Activated B cell treated with CpG ODN at 0.5 μM for 24 hours (primary cell): ENCODE results near the gene CCNK. TPM values are rescaled to one million over a fixed set of nuclear protein-coding genes. Genes with fewer than 3 reads are reported as not detected.

Experiments used
- ATAC-seq: fragments of 200-7000 bp; cut with Tn5 transposase; one replicate; pipeline ENCODE4 v1.10.0; 2021; ENCODE audit warnings: low read depth, mild to moderate bottlenecking, moderate library complexity
- CTCF ChIA-PET: fragments of 350-600 bp; sonication (Branson Sonifier 250); formaldehyde crosslinking; loops from one replicate; lab custom pipeline; 2021; ENCODE audit warnings: antibody characterized with exemption; lab: Charles Lee
- POLR2A ChIA-PET: fragments of 350-600 bp; sonication (Branson Sonifier 250); formaldehyde crosslinking; loops from one replicate; lab custom pipeline; 2021; ENCODE audit warnings: antibody characterized with exemption; lab: Charles Lee
- DNase-seq: peaks from one replicate; pipeline ENCODE4 v3.0.0; 2022
- H3K27ac Mint-ChIP-seq: one replicate; pipeline ENCODE4 v1.8.0; 2020; ENCODE audit warnings: mixed read lengths
- H3K27me3 Mint-ChIP-seq: one replicate; pipeline ENCODE4 v1.8.0; 2021; ENCODE audit warnings: mixed read lengths
- H3K36me3 Mint-ChIP-seq: one replicate; pipeline ENCODE4 v1.8.0; 2021; ENCODE audit warnings: low read depth, mixed read lengths
- H3K4me1 Mint-ChIP-seq: one replicate; pipeline ENCODE4 v1.8.0; 2021; ENCODE audit warnings: mixed read lengths
- H3K4me3 Mint-ChIP-seq: one replicate; pipeline ENCODE4 v1.8.0; 2020; ENCODE audit warnings: mild to moderate bottlenecking, mixed read lengths
- H3K9me3 Mint-ChIP-seq: one replicate; pipeline ENCODE4 v1.8.0; 2020; ENCODE audit warnings: mixed read lengths
- CTCF ChIP-seq: fragments of 200-600 bp; IDR thresholded peaks from one replicate; pipeline ENCODE4 v1.8.0; 2022; ENCODE audit warnings: antibody characterized with exemption, mild to moderate bottlenecking
- intact Hi-C: fragments of 100-400 bp; cut with micrococcal nuclease; formaldehyde crosslinking; loops from one replicate; pipeline ENCODE4 v1.15.1; 2024
- total RNA-seq: library from RNA; stranded (reverse); gene quantifications from 2 replicates; pipeline ENCODE4 v1.2.3, GENCODE V29; 2022

The CCNK gene
- total RNA-seq, 1 donor from 2014 or later, result 79.2 TPM

GRCh38 chr14:99512571-99513182 is 31.5 kb downstream of the CCNK start:
- Mint-ChIP-seq H3K27ac (no peak overlapping the region), H3K27me3 (no peaks in the 10 kb centered on the region), H3K4me3 (no peak overlapping the region), H3K4me1 (no peaks in the 10 kb centered on the region), H3K36me3 (peaks cover 43% of the 10 kb centered on the region), H3K9me3 (no peaks in the 10 kb centered on the region)
- CTCF ChIA-PET, result no interaction called here
- TF ChIP-seq CTCF, result no peak
- DNase-seq (no peak), ATAC-seq (no peak)
- POLR2A ChIA-PET, result no interaction called here
- intact Hi-C loops, result no loop called here

DNA sequence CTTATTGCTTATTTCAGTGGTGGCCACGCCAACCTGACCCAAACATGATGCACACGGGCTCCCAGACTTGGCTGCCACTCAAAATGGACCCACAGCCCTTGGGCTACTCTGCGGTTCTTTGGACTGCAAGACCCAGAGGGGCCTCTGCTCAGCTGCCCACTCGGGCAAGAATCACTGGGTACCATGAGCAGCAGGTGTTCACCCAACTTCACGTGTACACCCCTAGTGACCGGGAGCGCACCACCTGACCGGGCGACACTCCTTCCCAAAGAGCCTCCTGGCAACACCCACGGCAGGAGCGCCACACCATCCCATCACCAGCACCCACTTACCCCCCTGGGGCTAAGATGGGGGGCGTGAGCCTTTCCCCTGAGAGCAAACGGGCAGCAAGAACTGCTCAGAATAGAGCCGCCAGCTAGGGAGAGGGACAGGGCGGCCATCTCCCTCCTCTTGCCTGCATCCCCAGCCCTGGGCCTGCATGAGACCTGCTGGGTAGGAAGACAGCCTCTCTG is 32.0 kb downstream of the CCNK start:
- ChIA-PET POLR2A (no interaction called here), CTCF (no interaction called here)
- DNase-seq, result no peak
- Mint-ChIP-seq H3K27ac (no peak overlapping the region), H3K36me3 (peaks cover 38% of the 10 kb centered on the region), H3K27me3 (no peaks in the 10 kb centered on the region), H3K4me1 (no peaks in the 10 kb centered on the region), H3K4me3 (no peak overlapping the region), H3K9me3 (no peaks in the 10 kb centered on the region)
- intact Hi-C loops, result no loop called here
- no peak for ATAC-seq
- no peak for TF ChIP-seq CTCF

DNA sequence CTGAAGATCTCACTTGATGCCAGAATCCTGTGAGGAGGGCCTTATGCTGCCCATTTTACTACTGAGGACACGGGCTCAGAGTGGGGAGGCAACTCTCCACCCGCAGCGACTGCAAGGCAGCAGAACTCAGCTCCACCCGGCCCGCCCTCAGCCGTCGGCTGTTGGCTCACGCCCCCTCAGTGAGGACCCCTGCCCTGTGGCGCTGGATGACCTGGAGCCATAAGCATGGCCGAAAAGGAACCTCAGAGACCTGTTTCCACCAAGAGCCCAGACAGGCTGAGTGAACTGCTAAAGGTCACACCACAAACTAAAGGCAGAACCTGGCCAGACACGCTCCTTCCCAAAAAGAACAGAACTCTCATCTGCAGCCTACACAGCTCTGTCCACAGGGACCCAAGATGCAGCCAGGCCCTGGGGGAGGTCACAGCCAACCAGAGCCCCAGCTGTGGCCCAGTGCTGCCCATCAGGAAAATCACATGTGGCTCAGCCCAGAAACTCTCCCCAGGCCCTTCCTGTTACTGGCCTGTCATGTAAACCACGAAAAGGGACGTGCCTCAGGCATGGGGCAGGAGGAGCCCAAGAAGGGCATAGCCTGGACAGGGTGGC is 32.8 kb downstream of the CCNK start:
- ChIA-PET POLR2A (no interaction called here), CTCF (no interaction called here)
- Mint-ChIP-seq H3K4me3 (no peak overlapping the region), H3K36me3 (peaks cover 30% of the 10 kb centered on the region), H3K4me1 (no peaks in the 10 kb centered on the region), H3K9me3 (no peaks in the 10 kb centered on the region), H3K27me3 (no peaks in the 10 kb centered on the region), H3K27ac (peak overlapping the region; percentile 9)
- DNase-seq, result no peak
- TF ChIP-seq CTCF, result no peak
- intact Hi-C loops, result no loop called here
- ATAC-seq, result no peak

DNA sequence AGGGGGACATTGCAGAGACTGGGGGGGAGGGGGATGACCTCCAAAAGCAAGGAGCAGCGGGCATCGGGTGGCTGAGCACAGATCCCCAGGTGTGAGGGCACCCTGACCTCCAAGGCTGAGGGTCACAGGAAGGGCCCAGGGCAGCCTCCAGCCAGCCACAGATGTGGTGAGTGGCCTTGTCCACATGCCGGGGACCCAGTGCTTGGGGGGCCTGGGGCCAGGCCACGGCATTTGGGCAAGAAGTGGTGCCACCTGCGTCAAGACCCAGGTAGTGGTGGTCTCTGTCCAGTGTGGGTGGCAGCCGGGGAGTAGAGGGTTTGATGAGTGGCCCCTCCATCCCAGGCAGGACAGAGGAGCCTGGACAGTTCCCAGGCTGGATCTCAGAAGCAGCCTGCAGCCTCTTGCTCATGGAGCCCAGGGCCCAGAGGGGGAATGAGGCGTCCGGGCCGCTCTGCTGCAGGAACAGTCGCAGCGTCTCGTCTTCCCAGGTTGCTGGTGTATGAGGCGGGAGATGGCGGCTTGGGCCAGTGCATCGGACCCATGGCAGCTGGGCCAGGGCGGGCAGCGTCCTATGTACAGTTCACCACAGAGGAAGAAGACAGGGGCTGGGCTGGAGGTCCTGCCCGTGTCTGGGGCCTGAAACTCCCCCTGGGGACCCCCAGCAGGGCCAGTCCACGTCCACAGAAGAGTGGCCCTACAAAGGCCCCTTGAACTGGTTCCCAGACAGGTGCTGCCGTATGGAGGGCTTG is 33.5 kb downstream of the CCNK start:
- no peak overlapping the region for H3K4me3 Mint-ChIP-seq
- TF ChIP-seq CTCF, result no peak
- H3K27ac Mint-ChIP-seq, result no peak overlapping the region
- DNase-seq, result no peak
- H3K27me3 Mint-ChIP-seq, result no peaks in the 10 kb centered on the region
- no peak for ATAC-seq
- intact Hi-C loops, result no loop called here
- ChIA-PET POLR2A (no interaction called here), CTCF (interaction anchor here (1.5 kb wide), 1 partner anchor 371 kb away, joined by 4 read pairs; no protein-coding TSS in a partner anchor)
- H3K4me1 Mint-ChIP-seq, result no peaks in the 10 kb centered on the region
- H3K9me3 Mint-ChIP-seq, result no peaks in the 10 kb centered on the region
- peaks cover 23% of the 10 kb centered on the region for H3K36me3 Mint-ChIP-seq
